HK-2 (cell line): ENCODE measurements around the gene TENM4.
A peak's percentile ranks its signal among the peaks of the same experiment; 100 is the strongest.

Experiments
- DNase-seq: peaks from one replicate; pipeline ENCODE4 v3.0.0-alpha.2; 2018; ENCODE audit not compliant: unreplicated experiment

TENM4 gene

DNA sequence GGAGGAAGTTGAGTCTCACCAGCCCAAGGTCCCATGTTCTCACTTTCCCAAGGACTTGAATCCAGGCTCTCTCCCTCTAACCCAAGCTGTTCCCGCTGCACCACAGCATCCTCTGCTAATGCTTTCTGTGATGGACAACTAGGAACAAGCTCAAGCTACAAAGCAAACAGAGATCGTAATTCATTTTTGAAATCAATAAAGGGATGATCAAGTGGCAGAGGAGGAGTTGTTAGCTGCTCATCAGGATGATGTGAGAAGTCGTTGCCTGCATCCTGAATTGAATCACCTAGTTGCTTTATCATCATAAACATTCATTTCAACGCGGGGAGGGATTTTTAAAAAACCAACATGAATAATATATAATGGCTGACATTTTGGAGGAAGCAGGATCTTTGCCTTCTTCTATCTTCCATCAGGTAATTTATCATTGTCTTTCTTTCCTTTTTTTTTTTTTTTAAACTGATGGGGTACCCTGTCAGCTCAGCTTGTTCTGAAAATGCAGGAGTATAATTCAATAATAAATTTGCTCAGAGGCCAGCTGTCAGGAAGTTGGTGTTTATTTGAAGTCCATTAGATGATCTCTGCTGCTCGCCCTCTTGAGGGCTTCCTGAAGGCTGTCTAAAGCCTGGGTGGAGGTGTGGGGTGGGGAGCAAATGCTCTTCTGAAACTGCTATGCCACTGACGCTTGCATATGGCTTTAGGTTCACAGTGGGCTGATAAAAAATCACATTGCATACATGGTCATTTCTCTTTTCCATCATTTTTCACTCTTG is 691.7 kb downstream of the TENM4 start:
- DNase-seq, result no peak

DNA sequence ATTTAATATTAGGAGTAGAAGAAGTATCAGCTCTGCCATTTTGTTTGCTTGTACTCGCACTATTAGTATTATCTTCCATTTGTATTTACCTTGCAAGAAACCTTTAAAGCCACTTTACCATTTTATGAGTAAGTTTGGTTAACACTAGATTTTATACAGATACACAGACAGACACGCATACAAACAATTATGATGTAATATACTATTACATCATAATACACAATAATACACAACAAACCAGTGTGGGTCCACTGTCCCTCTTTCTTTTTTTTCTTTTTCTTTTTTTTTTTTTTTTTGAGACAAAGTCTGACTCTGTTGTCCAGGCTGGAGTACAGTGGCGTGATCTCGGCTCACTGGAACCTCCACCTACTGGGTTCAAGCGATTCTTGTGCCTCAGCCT is 695.9 kb downstream of the TENM4 start:
- DNase-seq, result no peak

DNA sequence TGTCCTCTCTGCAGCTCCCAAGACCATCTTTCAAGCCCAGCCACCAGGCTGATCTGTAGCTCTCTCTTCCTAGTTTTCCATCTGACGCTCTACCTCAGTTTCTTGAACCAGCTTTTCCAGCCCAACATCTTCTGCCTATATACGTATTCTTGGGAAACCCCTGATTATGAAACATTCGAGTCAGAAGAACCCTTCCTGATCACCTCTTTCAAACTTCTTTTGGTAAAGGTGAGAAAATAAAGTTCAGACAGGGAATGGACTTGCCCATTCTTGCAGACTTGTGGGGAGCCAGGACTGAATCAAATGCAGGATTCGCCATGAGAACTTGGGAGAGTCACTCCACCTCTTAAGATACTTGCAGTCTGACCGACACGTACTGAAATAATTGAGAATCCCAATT is 696.6 kb downstream of the TENM4 start:
- no peak for DNase-seq

DNA sequence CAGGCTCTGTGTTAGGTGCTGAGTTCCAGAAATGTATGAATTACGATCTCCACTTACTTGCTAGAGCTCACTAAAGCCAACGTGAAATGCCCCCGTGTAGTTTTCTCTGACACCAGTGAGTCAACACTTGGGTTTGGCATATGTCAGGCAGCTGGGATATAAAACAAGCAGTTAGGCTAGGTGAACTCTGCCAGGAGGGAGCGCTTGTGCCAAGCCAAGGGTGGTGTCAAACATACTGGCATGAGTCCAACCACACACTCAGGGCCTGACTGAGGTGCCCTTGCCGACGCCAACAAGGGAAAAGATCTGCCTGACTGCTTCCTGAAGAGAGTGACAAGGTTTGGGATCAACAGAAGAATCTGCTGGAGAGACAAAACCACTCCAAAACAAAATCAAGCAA is 698.4 kb downstream of the TENM4 start:
- peak; percentile 63 for DNase-seq

DNA sequence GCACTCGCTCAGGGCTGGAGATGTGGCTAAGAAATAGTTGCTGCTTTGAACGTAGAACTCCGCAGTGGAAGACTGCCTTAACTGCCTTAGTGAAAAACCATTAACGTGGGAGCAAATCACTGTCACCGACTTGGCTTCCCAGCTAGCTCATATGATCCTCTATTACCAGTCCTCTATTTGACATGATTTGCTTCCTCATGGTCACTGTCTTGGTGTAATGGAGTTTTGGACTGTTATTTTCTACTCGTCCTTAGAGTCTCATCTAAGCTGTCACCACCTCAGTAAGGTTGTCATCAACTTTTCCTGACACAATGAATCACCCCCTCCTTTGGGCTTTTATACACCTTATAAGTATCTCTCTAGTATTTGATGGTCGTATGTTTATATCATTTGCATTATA is 699.1 kb downstream of the TENM4 start:
- DNase-seq, result no peak

DNA sequence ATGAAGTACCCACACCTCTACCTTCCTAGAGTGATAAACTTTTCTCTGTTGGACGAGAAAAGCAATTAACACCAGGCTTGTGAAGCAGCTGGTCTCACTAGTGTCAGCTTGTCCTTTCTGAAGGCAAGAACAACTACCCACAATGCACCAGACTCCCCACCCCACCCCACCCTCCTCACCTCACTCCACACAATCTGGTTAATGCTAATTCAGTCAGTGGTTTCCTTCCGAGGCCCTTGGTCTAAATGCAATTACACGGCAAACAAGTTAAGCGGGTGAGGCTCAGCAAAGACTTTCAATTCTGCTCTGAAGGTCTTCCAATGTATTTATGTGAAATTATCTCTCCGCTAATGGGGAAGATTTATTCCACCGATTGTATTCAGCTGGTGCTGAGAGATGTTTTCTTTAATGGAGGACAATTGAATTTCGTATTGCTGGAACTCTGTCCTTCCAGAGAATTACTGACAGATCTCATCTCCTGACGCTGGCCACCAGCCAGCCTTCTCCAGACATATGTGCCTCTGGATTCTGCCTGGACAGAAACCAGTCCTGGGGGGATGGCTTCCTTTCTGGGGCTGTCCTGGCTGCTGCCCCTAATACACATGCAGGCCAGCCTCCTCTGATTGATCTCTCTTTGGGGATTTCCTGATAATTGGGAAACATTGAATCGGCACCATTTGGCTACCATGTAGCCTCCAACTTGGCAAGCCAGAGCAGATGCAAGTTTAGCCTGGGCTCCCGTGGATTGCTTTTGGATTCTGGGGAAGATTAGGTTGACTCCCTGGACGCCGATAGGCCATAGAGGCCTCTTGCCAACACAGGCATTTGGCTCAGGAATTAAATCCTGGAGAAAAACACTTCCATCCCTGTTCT is 700.4 kb downstream of the TENM4 start:
- no peak for DNase-seq

DNA sequence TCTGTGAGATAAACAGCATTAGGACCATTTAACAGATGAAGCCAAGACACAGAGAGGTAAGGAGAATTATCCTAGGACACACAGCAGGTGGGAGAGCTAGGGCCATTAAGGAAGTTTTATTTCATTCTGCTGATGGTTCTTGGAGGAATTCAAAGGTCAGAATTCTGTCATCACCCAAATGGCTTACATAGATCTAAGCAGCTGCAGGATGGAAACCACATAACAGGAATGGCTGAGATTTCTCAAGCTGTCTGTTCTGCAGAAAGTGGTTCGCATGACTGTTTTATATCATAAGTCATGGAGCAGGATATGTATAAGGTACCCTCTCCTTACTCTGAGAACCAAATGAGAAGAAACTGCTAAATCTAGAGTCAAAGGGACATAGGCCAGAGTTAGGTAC is 702.9 kb downstream of the TENM4 start:
- DNase-seq, result no peak

DNA sequence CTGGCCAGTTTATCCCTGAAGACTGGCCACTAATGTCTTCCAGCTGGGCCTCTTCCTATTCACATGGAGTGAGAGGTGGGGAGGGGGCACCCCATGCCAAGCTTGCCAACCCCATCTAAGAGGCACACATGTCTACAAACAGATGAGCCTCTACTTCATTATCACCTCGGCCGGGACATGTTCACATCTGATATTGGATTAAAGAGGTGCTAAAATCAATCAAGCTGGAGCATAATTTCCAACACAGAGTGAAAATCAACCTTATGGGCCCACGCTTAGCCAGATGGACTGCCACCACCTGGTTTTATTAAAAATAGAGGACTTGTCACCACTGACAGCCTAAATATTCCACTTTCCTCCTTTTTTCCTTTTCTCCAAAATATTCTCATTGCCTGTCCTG is 703.5 kb downstream of the TENM4 start:
- DNase-seq, result no peak

DNA sequence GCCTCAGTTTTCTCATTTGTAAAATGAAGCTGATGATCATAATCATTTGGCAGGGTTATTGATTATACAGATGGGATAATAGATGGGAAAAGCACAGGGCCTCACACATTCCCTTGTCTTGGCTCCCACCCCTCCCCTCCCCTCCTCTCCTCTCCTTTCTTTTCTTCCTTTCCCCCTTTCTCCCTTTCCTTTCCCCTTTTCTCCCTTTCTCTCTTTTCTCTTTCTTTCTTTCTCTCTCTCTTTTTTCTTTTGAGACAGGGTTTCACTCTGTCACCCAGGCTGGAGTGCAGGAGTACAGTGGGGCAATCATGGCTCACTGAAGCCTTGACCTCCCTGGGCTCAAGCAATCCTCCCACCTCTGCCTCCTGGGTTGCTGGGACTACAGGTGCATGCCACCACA is 705.1 kb downstream of the TENM4 start:
- DNase-seq, result no peak

DNA sequence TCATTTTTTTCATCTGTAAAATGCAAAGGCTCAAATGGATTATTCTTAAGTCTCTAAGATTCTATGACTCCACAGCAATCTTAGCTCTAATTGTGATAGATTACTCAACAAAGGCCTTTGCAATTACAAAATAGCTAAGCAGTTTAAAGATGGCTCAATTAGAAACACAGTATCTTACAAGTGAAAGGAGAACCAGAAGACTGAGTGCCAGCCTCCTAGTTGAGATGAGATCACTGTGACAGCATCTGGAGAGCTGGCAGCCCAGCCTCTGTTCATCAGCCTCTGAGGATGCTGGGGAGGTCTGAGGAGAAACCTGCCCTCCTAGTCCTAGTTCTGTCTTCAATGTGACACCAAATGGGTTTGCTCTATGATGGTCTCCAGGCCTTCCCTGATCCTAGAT is 707.8 kb downstream of the TENM4 start:
- no peak for DNase-seq

DNA sequence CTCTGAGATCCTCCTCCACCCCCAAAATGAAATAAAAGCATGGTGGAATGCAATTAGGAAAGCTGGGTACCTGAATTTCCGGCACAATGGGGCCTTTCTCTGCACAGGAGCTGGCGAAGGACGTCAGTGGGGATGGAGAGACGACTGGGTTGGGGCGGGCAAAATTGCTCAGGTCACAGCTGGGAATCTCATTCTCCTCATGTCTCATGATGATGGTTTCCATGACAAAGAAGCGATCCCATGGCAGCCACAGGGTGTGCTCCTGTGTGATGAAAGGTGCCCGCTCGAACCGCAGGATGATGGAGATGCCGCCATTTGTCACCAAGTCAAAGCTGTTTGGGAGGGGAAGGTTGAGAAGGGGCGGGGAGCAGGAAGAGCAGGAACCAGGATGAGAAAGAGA is 708.6 kb downstream of the TENM4 start:
- no peak for DNase-seq

DNA sequence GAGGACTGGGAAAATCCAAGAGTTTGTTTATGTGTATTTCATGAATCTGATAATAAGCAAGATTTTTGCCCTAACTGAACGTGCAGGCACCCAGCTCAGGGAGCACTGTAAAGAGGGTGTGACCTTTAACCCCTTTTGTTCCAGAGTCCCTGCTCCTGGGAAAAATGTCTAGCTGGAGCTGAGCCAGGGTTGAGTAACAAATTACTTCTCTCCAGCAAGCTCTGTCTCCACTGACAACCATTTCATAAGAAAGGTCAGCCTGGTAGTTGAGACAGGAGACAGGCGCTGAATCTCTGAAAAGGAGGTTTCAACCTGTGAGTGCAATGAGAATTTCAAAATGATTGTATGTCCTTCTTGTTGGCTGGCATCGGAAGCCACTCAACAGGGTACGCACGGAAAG is 709.8 kb downstream of the TENM4 start:
- DNase-seq, result no peak

DNA sequence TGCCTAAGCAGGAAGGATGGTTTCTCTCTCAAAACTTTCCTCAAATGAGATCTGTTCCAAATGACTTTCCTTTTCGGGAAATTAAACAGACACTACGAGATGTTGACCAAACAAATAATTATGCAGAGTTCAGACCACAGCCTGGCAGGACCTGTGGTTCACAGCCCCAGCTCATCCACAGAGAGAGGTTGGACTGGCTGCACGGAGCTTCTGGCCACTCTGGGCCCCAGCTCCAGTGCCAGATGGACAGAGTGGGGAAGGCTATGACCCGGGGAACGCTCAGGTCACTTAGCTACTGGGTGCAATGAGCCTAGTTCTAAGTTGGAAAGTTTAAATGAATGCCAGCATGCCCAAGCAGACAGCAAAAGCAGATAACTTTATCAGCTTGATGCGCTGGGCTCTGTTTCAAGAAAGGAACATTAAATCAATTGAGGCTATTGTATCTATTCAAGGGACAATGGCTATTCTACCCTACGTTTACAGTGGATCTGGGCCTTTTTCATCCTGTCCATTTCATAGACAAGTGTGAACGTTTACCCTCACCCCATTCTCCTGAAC is 710.5 kb downstream of the TENM4 start:
- DNase-seq, result no peak

DNA sequence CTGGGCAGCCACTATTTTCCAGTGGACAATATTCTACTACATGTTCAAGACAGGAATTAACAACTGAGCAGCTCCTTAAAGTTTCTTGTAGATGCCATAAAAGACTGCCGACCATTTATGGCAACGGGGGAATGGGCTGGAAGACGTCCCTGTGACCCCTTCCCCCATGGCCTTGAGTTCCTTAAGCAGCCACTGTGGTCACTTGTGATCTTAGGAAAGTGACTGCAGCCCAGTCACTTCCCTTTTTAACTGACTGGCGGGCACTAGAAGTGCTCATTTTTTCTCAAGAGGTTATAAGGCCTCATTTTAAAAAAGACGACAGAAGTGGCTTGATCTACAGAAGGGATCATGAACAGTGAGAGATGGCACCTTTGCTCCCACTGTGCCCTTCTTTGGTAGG is 713.0 kb downstream of the TENM4 start:
- no peak for DNase-seq

DNA sequence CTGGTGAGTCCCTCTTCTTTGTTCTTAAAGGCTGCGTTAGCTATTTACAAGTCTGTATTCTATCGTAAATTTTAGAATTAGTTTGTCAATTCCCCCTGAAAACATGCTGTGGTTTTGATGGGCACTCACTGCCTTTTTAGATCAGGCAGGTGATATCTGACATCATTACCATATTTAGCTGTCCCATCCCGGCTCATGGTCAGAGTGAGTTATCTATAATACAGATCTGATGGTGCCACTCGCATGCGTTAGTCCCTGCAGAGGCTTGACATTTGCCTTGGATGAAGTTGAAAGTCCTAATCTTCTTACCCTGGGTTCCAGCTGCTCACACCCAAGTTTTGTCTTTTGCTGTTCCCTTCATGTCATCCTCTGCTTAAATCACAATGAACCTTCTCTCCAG is 715.6 kb downstream of the TENM4 start:
- no peak for DNase-seq

DNA sequence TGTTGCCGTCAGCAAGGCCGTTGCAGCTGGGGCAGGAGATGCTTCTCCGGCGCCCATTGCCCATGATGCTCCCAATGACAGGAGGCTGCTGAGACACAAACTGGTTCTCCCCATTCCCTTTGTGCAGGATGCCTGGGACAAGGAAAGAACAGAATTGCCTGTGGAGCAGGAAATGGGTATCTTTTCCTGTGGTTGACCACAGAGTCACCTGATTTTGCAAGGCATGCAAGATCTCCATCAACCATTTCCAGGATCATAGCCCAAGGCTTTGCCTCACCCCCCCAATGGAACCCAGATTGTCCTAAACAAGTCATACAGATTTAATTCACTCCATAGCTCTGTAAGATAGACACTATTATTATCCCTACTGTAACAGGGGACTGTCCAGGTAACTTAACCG is 718.0 kb downstream of the TENM4 start:
- no peak for DNase-seq

DNA sequence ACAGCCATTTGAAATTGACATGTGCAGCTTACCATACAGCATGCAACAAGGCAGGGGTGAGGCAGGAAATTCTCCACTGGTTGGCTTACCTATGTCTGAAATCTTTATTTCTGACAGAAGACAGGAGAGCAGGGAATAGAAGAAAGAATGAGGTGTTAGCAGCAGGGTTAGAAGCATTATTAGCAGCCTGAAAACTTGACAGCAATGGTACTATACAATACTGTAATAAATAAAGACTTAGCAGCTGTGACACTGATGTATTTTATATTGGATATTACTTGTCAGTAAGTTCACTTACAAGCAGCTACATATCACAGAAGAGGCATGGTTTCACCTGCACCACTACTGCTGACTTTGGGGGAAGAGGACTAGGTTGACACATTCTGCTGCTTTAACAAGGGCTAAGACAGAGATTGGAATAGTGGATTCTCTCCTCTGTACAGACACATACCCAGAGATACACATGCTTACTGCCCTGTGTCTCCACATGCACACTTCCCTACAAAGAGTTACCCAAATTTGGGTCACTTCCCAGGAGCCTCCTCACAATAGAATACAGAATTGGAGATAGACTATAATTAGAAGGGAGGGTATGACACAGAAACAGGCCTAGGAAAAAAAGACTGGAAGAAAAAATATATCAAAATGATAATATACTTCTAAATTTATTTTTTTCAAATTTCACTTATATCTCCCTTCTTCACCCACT is 720.4 kb downstream of the TENM4 start:
- DNase-seq, result no peak

DNA sequence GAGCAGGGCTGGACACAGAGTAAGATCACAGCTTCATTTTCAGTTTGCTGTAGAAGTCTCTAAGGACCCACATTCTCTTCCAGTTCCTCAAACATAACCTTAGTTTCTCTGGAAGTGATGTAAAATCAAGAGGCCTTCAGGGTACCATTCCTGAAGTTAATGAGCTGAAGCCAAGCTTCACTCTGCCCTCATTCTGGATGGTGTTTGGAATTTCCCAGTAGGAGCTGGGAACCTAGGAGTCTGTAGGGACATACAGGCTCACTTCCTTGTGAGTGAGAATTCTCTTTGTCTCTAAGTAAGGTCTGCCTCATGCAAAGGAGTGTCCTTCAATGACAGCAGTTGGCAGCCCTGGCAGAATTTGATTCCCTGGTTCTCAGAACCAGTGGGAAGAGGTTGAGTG is 723.8 kb downstream of the TENM4 start:
- no peak for DNase-seq

DNA sequence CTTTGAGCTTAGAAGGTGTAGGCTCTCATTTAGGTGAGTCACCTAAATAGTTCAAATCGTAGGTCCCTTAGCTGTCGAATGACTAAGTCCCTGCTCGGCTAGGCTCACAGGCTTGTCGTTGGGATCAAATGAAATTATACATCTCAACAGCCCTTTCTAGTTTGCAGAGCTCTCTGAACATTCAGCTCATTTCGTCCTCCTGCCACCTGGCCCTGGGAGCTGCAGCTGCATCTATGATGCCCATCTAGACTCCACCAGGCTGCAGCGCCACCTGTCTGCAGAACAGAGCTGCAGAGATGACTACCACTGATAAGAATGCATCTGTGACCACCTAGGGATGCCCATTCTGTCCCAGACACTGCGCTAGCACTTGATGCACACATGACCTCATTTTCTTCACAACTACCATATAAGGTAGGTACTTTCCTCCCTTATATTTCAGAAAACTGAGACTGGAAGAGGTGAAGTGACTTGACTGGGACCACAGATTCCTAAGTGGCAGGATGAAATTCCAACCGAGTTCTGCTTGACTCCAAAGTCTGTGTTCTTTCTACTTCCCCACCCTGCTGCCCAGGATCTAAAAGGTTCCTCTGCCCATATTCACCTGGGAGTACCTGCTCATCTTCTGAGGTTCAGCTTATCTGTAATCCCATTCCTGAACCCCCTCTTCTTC is 725.1 kb downstream of the TENM4 start:
- peak; percentile 77 for DNase-seq

DNA sequence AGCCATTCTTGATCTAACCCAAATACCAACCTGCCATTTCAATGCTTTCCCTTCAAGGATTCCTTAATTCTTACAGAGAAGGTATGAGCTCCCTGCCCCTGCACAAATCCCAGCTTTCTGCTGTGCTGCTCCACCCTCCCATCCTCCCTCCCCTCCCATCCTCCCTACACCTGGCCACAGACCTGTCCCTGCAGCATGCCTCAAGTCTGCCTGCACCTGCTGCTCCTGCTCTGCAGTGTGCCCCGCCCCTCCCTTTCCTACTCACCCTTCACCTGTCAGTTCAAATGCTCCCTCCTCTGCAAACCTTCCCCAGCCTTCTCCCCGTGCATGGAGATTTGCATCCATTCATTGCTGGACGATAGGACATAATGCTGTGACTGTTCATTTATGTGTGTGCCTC is 726.3 kb downstream of the TENM4 start:
- DNase-seq, result no peak

DNA sequence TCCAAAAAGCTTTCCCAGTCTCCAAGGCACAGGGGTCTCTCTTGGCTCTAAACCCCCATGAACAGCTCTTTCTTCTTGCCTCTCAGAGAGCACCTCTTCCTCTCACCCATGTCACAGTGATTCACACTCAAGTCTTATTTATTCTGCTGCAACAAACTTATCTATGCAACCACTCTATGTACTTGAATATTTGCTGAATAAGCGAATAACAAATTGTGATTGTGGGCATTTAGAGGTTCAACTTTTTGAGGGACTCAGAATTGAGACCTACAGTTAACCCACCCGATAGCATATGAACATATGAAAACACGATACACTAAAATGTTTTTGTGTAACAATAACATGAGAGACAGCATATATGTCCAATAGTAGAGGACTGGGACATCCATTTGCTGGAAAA is 729.1 kb downstream of the TENM4 start:
- no peak for DNase-seq

DNA sequence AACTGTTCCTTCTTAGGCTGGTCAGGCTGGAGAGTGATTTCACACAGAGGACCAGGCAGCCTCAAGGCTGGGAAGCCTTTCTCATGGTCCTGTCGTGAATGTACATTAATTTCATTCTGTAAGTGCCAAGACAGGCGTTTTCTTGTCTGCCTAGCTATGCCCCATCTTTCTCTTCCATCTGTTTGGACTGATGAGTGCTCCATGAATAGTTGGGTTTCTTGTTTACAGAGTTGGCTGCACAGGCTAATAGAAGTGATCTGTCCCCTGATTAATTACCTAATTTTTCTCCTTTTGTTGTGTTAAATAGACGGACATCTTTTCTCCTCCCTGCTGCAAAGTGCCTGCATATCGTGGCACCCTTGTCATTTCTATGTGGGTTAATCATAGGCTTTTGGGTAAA is 730.4 kb downstream of the TENM4 start:
- no peak for DNase-seq
